ENCODE data around the gene C1orf216. TPM values are rescaled to one million over a fixed set of nuclear protein-coding genes. Genes with fewer than 3 reads are reported as not detected.

The C1orf216 gene
- total and polyA plus RNA-seq, 2 donors (not counting 1 experiment from before 2014, with no cell fraction given), result 2.2 to 5.4 TPM

GRCh38 chr1:35727434-35728040, 8.9 kb upstream of the C1orf216 start:
- Histone ChIP-seq H3K9me3 (ENCODE audit: control extremely low read depth in 1 of 3, control insufficient read depth in 2 of 3, insufficient read depth in 1 of 3, low read length in 2 of 3) (no peaks in the 10 kb centered on the region), H3K9ac (ENCODE audit: low read length) (no peak overlapping the region), H3K36me3 (replicated peaks in 1 of 2; ENCODE audit: control extremely low read depth in 1 of 2, control insufficient read depth in 1 of 2, extremely low read depth in 1 of 2, insufficient read depth in 2 of 2, low read length in 1 of 2) (no peaks in the 10 kb centered on the region), H3K79me2 (ENCODE audit: control insufficient read depth, insufficient read depth, low read length) (no peaks in the 10 kb centered on the region), H2AFZ (ENCODE audit: insufficient read depth, low read depth, low read length, poor library complexity, severe bottlenecking) (peak overlapping the region; percentile 29), H3K4me3 (ENCODE audit: control extremely low read depth in 1 of 5, extremely low read depth in 1 of 5, insufficient read depth in 1 of 5, low read depth in 2 of 5, low read length in 4 of 5) (no peak overlapping the region), H3K27ac (ENCODE audit: low read length in 2 of 2) (no peak overlapping the region), H4K20me1 (ENCODE audit: control insufficient read depth, insufficient read depth, low read length, poor library complexity, severe bottlenecking) (no peaks in the 10 kb centered on the region), H3K4me2 (replicated peaks; ENCODE audit: low read depth, low read length, poor library complexity, severe bottlenecking) (no peak overlapping the region), H3K27me3 (replicated peaks in 1 of 4; ENCODE audit: control extremely low read depth in 1 of 4, control insufficient read depth in 3 of 4, insufficient read depth in 4 of 4, low read length in 3 of 4) (no peaks in the 10 kb centered on the region), H3K4me1 (ENCODE audit: control insufficient read depth in 2 of 2, insufficient read depth in 2 of 2, low read length in 2 of 2) (peaks cover 0 to 6% of the 10 kb centered on the region in 2 donors)
- POLR2A ChIA-PET, result no interaction called here
- ATAC-seq (ENCODE audit: low read depth) (no peak), DNase-seq (no peak)
- H3K4me1 Mint-ChIP-seq, result peaks cover 4% of the 10 kb centered on the region
- CTCF ChIA-PET, result interaction anchor here (0.7 to 13.4 kb wide), 23 partner anchors 9 to 790 kb away, joined by 3 to 143 read pairs (median 5); partner anchors contain the start of genes C1orf216, CLSPN and TFAP2E
- no peaks in the 10 kb centered on the region for H3K27me3 Mint-ChIP-seq
- no peak overlapping the region for H3K4me3 Mint-ChIP-seq
- WGBS (ENCODE audit: insufficient coverage), result 95% methylated on average over 2 of the region's 4 CpGs
- TF ChIP-seq CTCF (IDR thresholded peaks at IDR 0.05) (no peak), EZH2 (IDR thresholded peaks at IDR 0.05; ENCODE audit: borderline replicate concordance, insufficient read depth, low read depth, low read length, poor library complexity, severe bottlenecking) (no peak)
- intact Hi-C loops (cut with micrococcal nuclease), result loop anchor here (1.0 kb wide), 3 partner anchors 47 to 276 kb away; no protein-coding TSS in a partner anchor
- no peak overlapping the region for H3K27ac Mint-ChIP-seq
- no peaks in the 10 kb centered on the region for H3K9me3 Mint-ChIP-seq (ENCODE audit: insufficient read depth)
